ENCODE data around the gene ATP6V1B1.

- TF ChIP-seq CTCF (IDR thresholded peaks at IDR 0.05), result no peak
- no peak for TF ChIP-seq SMAD3 (CRISPR knock-in tag; IDR thresholded peaks at IDR 0.05; ENCODE audit: borderline replicate concordance)
- TF ChIP-seq ESRRA (CRISPR knock-in tag; IDR thresholded peaks at IDR 0.05; ENCODE audit: borderline replicate concordance), result no peak
- no peak for TF ChIP-seq FOXK1 (CRISPR knock-in tag; IDR thresholded peaks at IDR 0.05)
- TF ChIP-seq STAT6 (CRISPR knock-in tag; conservative IDR thresholded peaks at IDR 0.05; ENCODE audit: low read depth), result no peak
These were observed 49.1 kb upstream of the ATP6V1B1 start for GRCh38 chr2:70886541-70886987.
